Keratinocyte (primary cell): ENCODE data around the gene HDAC9. TPM values are rescaled to one million over a fixed set of nuclear protein-coding genes. Genes with fewer than 3 reads are reported as not detected.
A peak's percentile ranks its signal among the peaks of the same experiment; 100 is the strongest.

Experiments
- DNase-seq: peaks from one replicate; pipeline ENCODE4 v3.0.0-alpha.2; 2011; ENCODE audit warnings: low read depth, missing footprints, low spot score
- FAIRE-seq: peaks from 2 replicates; lab custom pipeline; 2011; peaks lifted over from hg19 to GRCh38; lab: Jason Lieb, UNC
- H2AFZ ChIP-seq: 2 replicates; pipeline ENCODE4 v1.6.0; 2012; ENCODE audit warnings: low read length, control low read depth, inconsistent platforms; ENCODE audit not compliant: control insufficient read depth
- H3K27ac ChIP-seq: 2 replicates; pipeline ENCODE4 v1.5.1; 2011; ENCODE audit warnings: low read length; ENCODE audit not compliant: control insufficient read depth, insufficient read depth
- H3K27me3 ChIP-seq: 3 replicates; pipeline ENCODE4 v1.6.0; 2011; ENCODE audit warnings: low read length; ENCODE audit not compliant: control insufficient read depth, insufficient read depth; ENCODE audit errors: extremely low read depth
- H3K36me3 ChIP-seq, 2 experiments: 2 replicates in 1 of 2; 3 replicates in 1 of 2; pipeline ENCODE4 v1.5.1; 2011; ENCODE audit warnings: low read length in 2 of 2, mild to moderate bottlenecking in 1 of 2; ENCODE audit not compliant: control insufficient read depth in 2 of 2, insufficient read depth in 2 of 2; ENCODE audit errors: extremely low read depth in 1 of 2
- H3K4me1 ChIP-seq: 3 replicates; pipeline ENCODE4 v1.5.1; 2011; ENCODE audit warnings: low read length; ENCODE audit not compliant: control insufficient read depth, insufficient read depth; ENCODE audit errors: extremely low read depth
- H3K4me2 ChIP-seq: 3 replicates; pipeline ENCODE4 v1.6.0; 2011; ENCODE audit warnings: low read depth, low read length; ENCODE audit not compliant: control insufficient read depth, insufficient read depth; ENCODE audit errors: extremely low read depth
- H3K4me3 ChIP-seq, 3 experiments: fragments of 200-600 bp in 1 of 3; sonication (generic) in 1 of 3; 2 replicates in 2 of 3; 3 replicates in 1 of 3; pipeline ENCODE4 v1.5.1; 2011 to 2016; ENCODE audit warnings: low read length in 3 of 3, mild to moderate bottlenecking in 3 of 3, control low read depth in 2 of 3, inconsistent platforms in 1 of 3, low read depth in 1 of 3, mixed read lengths in 1 of 3, mixed run types in 1 of 3, moderate library complexity in 1 of 3; ENCODE audit not compliant: control insufficient read depth in 2 of 3, insufficient read depth in 2 of 3; ENCODE audit errors: extremely low read depth in 1 of 3
- H3K79me2 ChIP-seq: 2 replicates; pipeline ENCODE4 v1.6.0; 2012; ENCODE audit warnings: low read length; ENCODE audit not compliant: control insufficient read depth, insufficient read depth
- H3K9ac ChIP-seq: 3 replicates; pipeline ENCODE4 v1.6.0; 2011; ENCODE audit warnings: low read length; ENCODE audit not compliant: control insufficient read depth, insufficient read depth; ENCODE audit errors: extremely low read depth
- H3K9me1 ChIP-seq: 3 replicates; pipeline ENCODE4 v1.6.0; 2011; ENCODE audit warnings: low read length; ENCODE audit not compliant: control insufficient read depth, insufficient read depth; ENCODE audit errors: extremely low read depth
- H3K9me3 ChIP-seq: 2 replicates; pipeline ENCODE4 v1.5.1; 2012; ENCODE audit warnings: low read depth, low read length; ENCODE audit not compliant: control insufficient read depth
- H4K20me1 ChIP-seq: 3 replicates; pipeline ENCODE4 v1.6.0; 2011; ENCODE audit warnings: low read length; ENCODE audit not compliant: control insufficient read depth, insufficient read depth; ENCODE audit errors: extremely low read depth
- CTCF ChIP-seq, 3 experiments: IDR thresholded peaks in 1 of 3; conservative IDR thresholded peaks in 1 of 3; optimal IDR thresholded peaks in 1 of 3; 2 replicates in 2 of 3; 3 replicates in 1 of 3; pipeline versions ENCODE3 to v1.5.1; 2011; ENCODE audit warnings: low read length in 3 of 3, mild to moderate bottlenecking in 3 of 3, moderate library complexity in 2 of 3, control low read depth in 1 of 3, inconsistent platforms in 1 of 3; ENCODE audit not compliant: insufficient read depth in 2 of 3; ENCODE audit errors: extremely low read depth in 1 of 3
- EZH2 ChIP-seq: IDR thresholded peaks from one replicate; pipeline ENCODE4 v1.6.1; 2012; ENCODE audit warnings: inconsistent platforms, mild to moderate bottlenecking, low read length, moderate library complexity
- dilution Hi-C: fragments of 300-500 bp; cut with MboI; formaldehyde crosslinking; loops from one replicate; pipeline ENCODE4 v1.7.0; 2020; ENCODE audit warnings: low sequenced_read_pairs; ENCODE audit not compliant: extremely low pct_ligation_motif_present
- polyA plus RNA-seq, 5 experiments: library from polyadenylated mRNA; depleted of rRNA in 3 of 5; stranded (reverse) in 3 of 5; stranded (forward) in 1 of 5; unstranded in 1 of 5; fragments of >200 nt; gene quantifications; 1 replicate in 1 of 5; 2 replicates in 3 of 5; 3 replicates in 1 of 5; pipeline versions ENCODE4 v1.2.1 to v1.2.3, GENCODE V29; 2011 to 2012; ENCODE audit warnings: missing spikeins in 2 of 5, low read depth in 1 of 5, low replicate concordance in 1 of 5

The HDAC9 gene
- polyA plus RNA-seq, 1 donor (not counting 4 experiments of a cell fraction or from before 2014, with no cell fraction given), result 24.6 TPM

- Histone ChIP-seq H3K9me3 (no peaks in the 10 kb centered on the region), H4K20me1 (no peaks in the 10 kb centered on the region), H3K79me2 (no peaks in the 10 kb centered on the region), H3K9me1 (no peaks in the 10 kb centered on the region), H3K4me1 (no peaks in the 10 kb centered on the region), H2AFZ (peak overlapping the region; percentile 38), H3K4me2 (no peak overlapping the region), H3K27me3 (no peaks in the 10 kb centered on the region), H3K4me3 (no peak overlapping the region), H3K27ac (no peak overlapping the region), H3K9ac (no peak overlapping the region), H3K36me3 (peaks cover 0 to 16% of the 10 kb centered on the region in 2 experiments)
- DNase-seq, result no peak
- TF ChIP-seq EZH2, result no peak
- no peak for TF ChIP-seq CTCF (optimal IDR thresholded peaks at IDR 0.05 in 1 of 3, IDR thresholded peaks at IDR 0.05 in 1 of 3, conservative IDR thresholded peaks at IDR 0.05 in 1 of 3; ENCODE audit: extremely low read depth in 1 of 3, insufficient read depth in 2 of 3, low read length in 3 of 3)
- dilution Hi-C loops, result no loop called here
- FAIRE-seq, result no peak
Observed at GRCh38 chr7:18590241-18590640, 94.7 kb downstream of the HDAC9 start.

GRCh38 chr7:18590744-18591340, 95.3 kb downstream of the HDAC9 start:
- Histone ChIP-seq H3K27ac (no peak overlapping the region), H4K20me1 (no peaks in the 10 kb centered on the region), H2AFZ (no peak overlapping the region), H3K36me3 (peaks cover 0 to 16% of the 10 kb centered on the region in 2 experiments), H3K4me1 (no peaks in the 10 kb centered on the region), H3K4me2 (no peak overlapping the region), H3K9me1 (no peaks in the 10 kb centered on the region), H3K9me3 (no peaks in the 10 kb centered on the region), H3K27me3 (no peaks in the 10 kb centered on the region), H3K9ac (no peak overlapping the region), H3K79me2 (no peaks in the 10 kb centered on the region), H3K4me3 (no peak overlapping the region)
- no peak for DNase-seq
- TF ChIP-seq CTCF (optimal IDR thresholded peaks at IDR 0.05 in 1 of 3, IDR thresholded peaks at IDR 0.05 in 1 of 3, conservative IDR thresholded peaks at IDR 0.05 in 1 of 3; ENCODE audit: extremely low read depth in 1 of 3, insufficient read depth in 2 of 3, low read length in 3 of 3) (peak in 1 of 3 experiments; percentile 50), EZH2 (no peak)
- dilution Hi-C loops, result no loop called here
- FAIRE-seq, result peak; percentile 53
